ENCODE results near the gene FBLN2.

FBLN2 gene

DNA sequence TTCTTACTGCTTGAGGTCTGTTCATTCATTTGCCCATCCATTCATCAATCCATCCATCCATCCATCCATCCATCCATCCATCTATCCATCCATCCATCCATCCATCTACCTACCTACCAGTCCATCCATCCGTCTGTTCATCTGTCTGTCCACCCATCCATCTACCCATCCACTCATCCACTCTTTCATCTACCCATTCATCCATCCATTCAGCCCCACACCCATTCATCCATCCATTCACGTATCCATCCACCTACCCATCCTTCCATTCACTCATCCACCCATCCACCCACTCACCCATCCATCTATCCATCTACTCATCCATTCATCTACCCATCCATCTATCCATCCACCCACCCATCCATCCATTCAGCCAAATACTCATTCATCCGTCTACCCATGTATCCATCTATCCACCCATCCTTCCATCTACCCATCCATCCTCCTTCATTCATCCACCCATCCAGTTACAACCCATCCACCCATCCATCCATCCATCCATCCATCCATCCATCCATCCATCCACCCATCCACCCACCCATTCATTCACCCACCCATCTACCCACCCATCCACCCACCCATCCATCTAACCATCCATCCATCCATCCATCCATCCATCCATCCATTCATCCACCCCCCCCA, 68.3 kb downstream of the FBLN2 start:
- Mint-ChIP-seq H3K27ac (no peak overlapping the region), H3K27me3 (ENCODE audit: low read depth, poor library complexity) (peaks cover 5% of the 10 kb centered on the region), H3K36me3 (ENCODE audit: low read depth) (peaks cover 5% of the 10 kb centered on the region), H3K9me3 (peaks cover 9% of the 10 kb centered on the region), H3K4me1 (no peaks in the 10 kb centered on the region), H3K4me3 (no peak overlapping the region)
- TF ChIP-seq, protein P1, sequence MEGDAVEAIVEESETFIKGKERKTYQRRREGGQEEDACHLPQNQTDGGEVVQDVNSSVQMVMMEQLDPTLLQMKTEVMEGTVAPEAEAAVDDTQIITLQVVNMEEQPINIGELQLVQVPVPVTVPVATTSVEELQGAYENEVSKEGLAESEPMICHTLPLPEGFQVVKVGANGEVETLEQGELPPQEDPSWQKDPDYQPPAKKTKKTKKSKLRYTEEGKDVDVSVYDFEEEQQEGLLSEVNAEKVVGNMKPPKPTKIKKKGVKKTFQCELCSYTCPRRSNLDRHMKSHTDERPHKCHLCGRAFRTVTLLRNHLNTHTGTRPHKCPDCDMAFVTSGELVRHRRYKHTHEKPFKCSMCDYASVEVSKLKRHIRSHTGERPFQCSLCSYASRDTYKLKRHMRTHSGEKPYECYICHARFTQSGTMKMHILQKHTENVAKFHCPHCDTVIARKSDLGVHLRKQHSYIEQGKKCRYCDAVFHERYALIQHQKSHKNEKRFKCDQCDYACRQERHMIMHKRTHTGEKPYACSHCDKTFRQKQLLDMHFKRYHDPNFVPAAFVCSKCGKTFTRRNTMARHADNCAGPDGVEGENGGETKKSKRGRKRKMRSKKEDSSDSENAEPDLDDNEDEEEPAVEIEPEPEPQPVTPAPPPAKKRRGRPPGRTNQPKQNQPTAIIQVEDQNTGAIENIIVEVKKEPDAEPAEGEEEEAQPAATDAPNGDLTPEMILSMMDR (IDR thresholded peaks at IDR 0.05): no peak
- DNase-seq: no peak

DNA sequence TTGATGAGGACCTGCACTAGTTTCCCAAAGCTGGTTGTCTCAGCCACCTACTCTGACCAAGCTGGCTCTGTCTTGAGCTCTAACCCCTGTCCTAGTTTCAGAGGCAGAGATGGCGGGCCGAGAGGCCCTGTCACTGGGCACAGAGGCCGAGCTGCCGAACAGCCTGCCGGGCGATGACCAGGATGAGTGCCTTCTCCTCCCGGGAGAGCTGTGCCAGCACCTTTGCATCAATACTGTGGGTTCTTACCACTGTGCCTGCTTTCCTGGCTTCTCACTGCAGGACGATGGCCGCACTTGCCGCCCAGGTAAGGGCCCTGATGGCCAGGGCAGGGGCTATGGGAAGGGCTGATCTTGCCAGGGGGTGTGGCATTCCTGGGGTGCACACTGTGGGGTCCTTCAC, 69.1 kb downstream of the FBLN2 start:
- Mint-ChIP-seq H3K36me3 (ENCODE audit: low read depth) (peaks cover 5% of the 10 kb centered on the region), H3K4me3 (no peak overlapping the region), H3K9me3 (peaks cover 4% of the 10 kb centered on the region), H3K4me1 (no peaks in the 10 kb centered on the region), H3K27ac (no peak overlapping the region), H3K27me3 (ENCODE audit: low read depth, poor library complexity) (peaks cover 5% of the 10 kb centered on the region)
- TF ChIP-seq, protein P1 (IDR thresholded peaks at IDR 0.05): no peak
- no peak for DNase-seq

DNA sequence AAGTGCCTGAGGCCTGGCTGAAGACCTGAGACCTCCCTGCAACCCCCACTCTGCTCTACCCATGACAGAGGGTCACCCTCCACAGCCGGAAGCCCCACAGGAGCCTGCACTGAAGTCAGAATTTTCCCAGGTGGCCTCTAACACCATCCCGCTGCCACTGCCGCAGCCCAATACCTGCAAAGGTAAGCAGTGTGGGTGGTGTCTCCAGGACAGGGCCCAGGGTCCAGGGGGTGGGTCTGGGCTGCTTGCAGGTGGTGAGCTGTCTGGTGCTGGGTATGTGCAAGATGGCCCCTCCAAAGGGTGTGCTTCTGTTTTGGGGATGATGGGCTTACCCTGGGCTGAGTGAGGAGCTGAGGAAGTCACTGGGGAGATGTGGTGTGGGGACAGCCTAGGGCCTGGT, 69.9 kb downstream of the FBLN2 start:
- H3K27me3 Mint-ChIP-seq (ENCODE audit: low read depth, poor library complexity): peaks cover 5% of the 10 kb centered on the region
- no peak for DNase-seq
- H3K4me1 Mint-ChIP-seq: peaks cover 6% of the 10 kb centered on the region
- H3K4me3 Mint-ChIP-seq: no peak overlapping the region
- peaks cover 5% of the 10 kb centered on the region for H3K36me3 Mint-ChIP-seq (ENCODE audit: low read depth)
- H3K9me3 Mint-ChIP-seq: peaks cover 3% of the 10 kb centered on the region
- no peak overlapping the region for H3K27ac Mint-ChIP-seq
- TF ChIP-seq, protein P1 (IDR thresholded peaks at IDR 0.05): no peak

DNA sequence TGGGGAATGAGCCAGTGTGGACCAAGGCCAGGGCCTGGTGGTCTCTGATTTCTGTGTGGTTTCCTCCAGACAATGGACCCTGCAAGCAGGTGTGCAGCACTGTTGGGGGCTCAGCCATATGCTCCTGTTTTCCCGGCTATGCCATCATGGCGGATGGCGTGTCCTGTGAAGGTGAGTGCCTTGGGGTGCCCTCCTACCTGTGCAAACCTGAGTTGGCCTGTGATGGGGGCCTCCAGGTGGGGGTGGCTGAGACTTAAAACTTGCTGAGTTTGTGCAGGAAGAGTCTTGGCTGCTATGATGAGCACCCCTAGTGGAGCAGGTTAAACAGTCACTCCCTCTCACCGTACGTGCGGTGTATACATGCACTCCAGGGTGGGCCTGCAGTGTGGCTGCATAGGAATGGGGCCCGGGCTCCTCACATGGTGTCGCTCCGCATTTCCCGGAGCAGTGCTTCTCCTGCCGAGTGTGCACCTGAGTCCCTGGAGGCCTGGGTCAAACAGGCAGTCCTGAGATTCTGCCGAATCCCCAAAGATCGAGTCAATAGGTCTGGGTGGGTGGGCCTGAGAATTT, 70.8 kb downstream of the FBLN2 start:
- Mint-ChIP-seq H3K36me3 (ENCODE audit: low read depth) (peaks cover 1% of the 10 kb centered on the region), H3K27ac (no peak overlapping the region), H3K9me3 (peaks cover under 1% of the 10 kb centered on the region), H3K4me3 (no peak overlapping the region), H3K4me1 (peaks cover 12% of the 10 kb centered on the region), H3K27me3 (ENCODE audit: low read depth, poor library complexity) (no peaks in the 10 kb centered on the region)
- DNase-seq: no peak
- TF ChIP-seq, protein P1 (IDR thresholded peaks at IDR 0.05): no peak

DNA sequence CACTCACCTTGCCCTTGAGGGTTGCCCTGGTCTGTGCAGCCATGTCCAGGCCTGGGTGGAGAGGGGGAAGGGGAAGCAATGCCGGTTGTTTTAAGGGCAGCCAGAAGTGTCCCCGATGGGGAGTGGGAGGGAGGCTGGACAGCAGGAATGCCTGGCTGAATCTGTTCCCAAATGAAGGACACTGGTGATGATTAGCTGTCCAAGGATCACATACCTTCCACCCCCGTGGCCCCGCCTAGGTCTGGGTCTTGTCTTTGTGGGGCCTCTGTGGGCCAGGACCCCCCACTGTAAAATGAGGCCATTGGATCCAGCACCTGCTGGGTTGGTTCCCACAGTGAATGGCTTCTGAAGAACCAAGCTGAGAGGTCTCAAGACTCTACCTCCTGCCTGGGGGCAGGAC, 71.4 kb downstream of the FBLN2 start:
- H3K4me3 Mint-ChIP-seq: no peak overlapping the region
- H3K4me1 Mint-ChIP-seq: peaks cover 12% of the 10 kb centered on the region
- no peak overlapping the region for H3K27ac Mint-ChIP-seq
- no peaks in the 10 kb centered on the region for H3K36me3 Mint-ChIP-seq (ENCODE audit: low read depth)
- no peaks in the 10 kb centered on the region for H3K9me3 Mint-ChIP-seq
- TF ChIP-seq, protein P1 (IDR thresholded peaks at IDR 0.05): no peak
- no peaks in the 10 kb centered on the region for H3K27me3 Mint-ChIP-seq (ENCODE audit: low read depth, poor library complexity)
- DNase-seq: no peak

Measured in nephron progenitor cell (in vitro differentiated cells).